IMR-90 (cell line): Measurements from ENCODE around the gene PPP2R5E. TPM values are rescaled to one million over a fixed set of nuclear protein-coding genes. Genes with fewer than 3 reads are reported as not detected.

Experiments
- ATAC-seq: fragments of 200-7000 bp; cut with Tn5 transposase; 2 replicates; pipeline ENCODE4 v1.9.1; 2020; ENCODE audit warnings: low read depth, mild to moderate bottlenecking, moderate library complexity
- BruUV-seq: library from RNA; stranded (reverse); fragments of 400-500 nt; replicated peaks from 2 replicates; lab custom pipeline; 2021; lab: Mats Ljungman, UMichigan
- CTCF ChIA-PET: fragments of 300-600 bp; formaldehyde crosslinking; extraction: SDS; loops from one replicate; lab custom pipeline; 2021; ENCODE audit warnings: antibody characterized with exemption; lab: Yijun Ruan, JAX
- POLR2A ChIA-PET: fragments of 300-600 bp; sonication (Branson Sonifier 250); formaldehyde crosslinking; loops from one replicate; lab custom pipeline; 2022; ENCODE audit warnings: antibody characterized with exemption; ENCODE audit not compliant: unreplicated experiment; lab: Charles Lee
- DNase-seq: peaks from one replicate; pipeline ENCODE4 v3.0.0; 2013
- H2AFZ ChIP-seq: replicated peaks from 2 replicates; pipeline ENCODE3; 2013; ENCODE audit warnings: low read length, mild to moderate bottlenecking; ENCODE audit not compliant: poor library complexity
- H2AK5ac ChIP-seq: 2 replicates; pipeline ENCODE4 v1.6.1; 2013; ENCODE audit warnings: low read depth, low read length, inconsistent platforms
- H2AK9ac ChIP-seq: replicated peaks from 2 replicates; pipeline ENCODE3; 2013; ENCODE audit warnings: mild to moderate bottlenecking, low read depth, low read length, moderate library complexity; ENCODE audit not compliant: poor library complexity
- H2BK120ac ChIP-seq: 2 replicates; pipeline ENCODE4 v1.6.1; 2013; ENCODE audit warnings: low read depth, low read length, inconsistent platforms
- H2BK15ac ChIP-seq: 3 replicates; pipeline ENCODE4 v1.6.1; 2013; ENCODE audit warnings: low read depth, low read length, inconsistent platforms
- H2BK20ac ChIP-seq: 2 replicates; pipeline ENCODE4 v1.6.1; 2013; ENCODE audit warnings: low read depth, mild to moderate bottlenecking, inconsistent platforms, low read length, moderate library complexity
- H2BK5ac ChIP-seq: 2 replicates; pipeline ENCODE4 v1.6.1; 2013; ENCODE audit warnings: mild to moderate bottlenecking, low read depth, low read length, inconsistent platforms; ENCODE audit not compliant: poor library complexity, severe bottlenecking
- H3K14ac ChIP-seq: replicated peaks from 2 replicates; pipeline ENCODE4 v1.6.1; 2013; ENCODE audit warnings: low read depth, low read length, inconsistent platforms
- H3K18ac ChIP-seq: 2 replicates; pipeline ENCODE4 v1.6.1; 2013; ENCODE audit warnings: low read depth, low read length, control low read depth
- H3K23ac ChIP-seq: 2 replicates; pipeline ENCODE4 v1.6.1; 2013; ENCODE audit warnings: low read depth, low read length, inconsistent platforms
- H3K27ac ChIP-seq: 2 replicates; pipeline ENCODE4 v1.5.1; 2013; ENCODE audit warnings: mild to moderate bottlenecking, control low read depth, low read length; ENCODE audit not compliant: insufficient read depth
- H3K27me3 ChIP-seq: 2 replicates; pipeline ENCODE4 v1.6.1; 2013; ENCODE audit warnings: low read length; ENCODE audit not compliant: control insufficient read depth, insufficient read depth
- H3K36me3 ChIP-seq: 2 replicates; pipeline ENCODE4 v1.6.1; 2013; ENCODE audit warnings: low read length, mixed read lengths; ENCODE audit not compliant: control insufficient read depth, insufficient read depth
- H3K4ac ChIP-seq: 2 replicates; pipeline ENCODE4 v1.6.1; 2013; ENCODE audit warnings: low read depth, low read length, inconsistent platforms
- H3K4me1 ChIP-seq: 2 replicates; pipeline ENCODE4 v1.6.1; 2013; ENCODE audit warnings: low read length, mixed read lengths; ENCODE audit not compliant: control insufficient read depth, insufficient read depth
- H3K4me2 ChIP-seq: 2 replicates; pipeline ENCODE4 v1.6.1; 2013; ENCODE audit warnings: low read depth, mild to moderate bottlenecking, control low read depth, low read length, moderate library complexity
- H3K4me3 ChIP-seq: 2 replicates; pipeline ENCODE4 v1.5.1; 2013; ENCODE audit warnings: low read depth, mild to moderate bottlenecking, control low read depth, low read length, moderate library complexity; ENCODE audit not compliant: insufficient read depth
- H3K56ac ChIP-seq: 2 replicates; pipeline ENCODE4 v1.6.1; 2013; ENCODE audit warnings: low read length, inconsistent platforms; ENCODE audit not compliant: insufficient read depth; ENCODE audit errors: extremely low read depth
- H3K79me1 ChIP-seq, 2 experiments: 2 replicates each; pipeline ENCODE4 v1.6.1; 2013; ENCODE audit warnings: low read length in 2 of 2, inconsistent platforms in 1 of 2, low read depth in 1 of 2
- H3K9ac ChIP-seq: 2 replicates; pipeline ENCODE4 v1.6.1; 2013; ENCODE audit warnings: low read depth, low read length, control low read depth
- H3K9me1 ChIP-seq: 2 replicates; pipeline ENCODE4 v1.6.1; 2013; ENCODE audit warnings: low read length, inconsistent platforms; ENCODE audit not compliant: insufficient read depth
- H3K9me3 ChIP-seq: 2 replicates; pipeline ENCODE4 v1.6.1; 2013; ENCODE audit warnings: low read length; ENCODE audit not compliant: control insufficient read depth, insufficient read depth
- H4K20me1 ChIP-seq: 2 replicates; pipeline ENCODE4 v1.6.1; 2013; ENCODE audit warnings: low read length, inconsistent platforms; ENCODE audit not compliant: insufficient read depth
- H4K5ac ChIP-seq: 2 replicates; pipeline ENCODE4 v1.6.1; 2013; ENCODE audit warnings: mild to moderate bottlenecking, low read depth, low read length, control low read depth
- H4K8ac ChIP-seq, 2 experiments: 2 replicates each; pipeline ENCODE4 v1.6.1; 2013; ENCODE audit warnings: low read depth in 2 of 2, low read length in 2 of 2, control low read depth in 1 of 2, inconsistent platforms in 1 of 2
- H4K91ac ChIP-seq: 2 replicates; pipeline ENCODE4 v1.6.1; 2013; ENCODE audit warnings: low read depth, low read length, inconsistent platforms; ENCODE audit not compliant: insufficient read depth
- BHLHE40 ChIP-seq: fragments of 150-350 bp; IDR thresholded peaks from 2 replicates; pipeline ENCODE4 v1.6.1; 2016; ENCODE audit warnings: mild to moderate bottlenecking, low read depth, low read length
- CEBPB ChIP-seq: IDR thresholded peaks from 2 replicates; pipeline ENCODE4 v1.6.1; 2012; ENCODE audit warnings: low read depth, low read length, improper control_type of control experiment
- CHD1 ChIP-seq: IDR thresholded peaks from 2 replicates; pipeline ENCODE4 v1.6.1; 2012; ENCODE audit warnings: low read depth, low read length, improper control_type of control experiment
- FOS ChIP-seq: fragments of 150-350 bp; IDR thresholded peaks from 2 replicates; pipeline ENCODE4 v1.6.1; 2016; ENCODE audit warnings: low read depth, low read length
- MAFK ChIP-seq: IDR thresholded peaks from 2 replicates; pipeline ENCODE4 v1.6.1; 2012; ENCODE audit warnings: low read depth, low read length, improper control_type of control experiment
- MAZ ChIP-seq: IDR thresholded peaks from 2 replicates; pipeline ENCODE4 v1.6.1; 2012; ENCODE audit warnings: low read depth, mild to moderate bottlenecking, low read length, improper control_type of control experiment, moderate library complexity, borderline replicate concordance
- MXI1 ChIP-seq: IDR thresholded peaks from 2 replicates; pipeline ENCODE4 v1.6.1; 2012; ENCODE audit warnings: low read depth, mild to moderate bottlenecking, low read length, moderate library complexity, borderline replicate concordance
- NFE2L2 ChIP-seq: fragments of 150-350 bp; IDR thresholded peaks from 2 replicates; pipeline ENCODE4 v1.6.1; 2016; ENCODE audit warnings: low read depth, mild to moderate bottlenecking, low read length
- RAD21 ChIP-seq: IDR thresholded peaks from 2 replicates; pipeline ENCODE4 v1.6.1; 2012; ENCODE audit warnings: low read length, improper control_type of control experiment
- RFX5 ChIP-seq: IDR thresholded peaks from 2 replicates; pipeline ENCODE4 v1.8.0; 2012; ENCODE audit warnings: low read depth, mild to moderate bottlenecking, low read length, moderate library complexity
- WGBS, 2 experiments: methylation state at CpG; one replicate each; pipeline versions ENCODE4 v1.1.5 to v1.1.7; 2013; ENCODE audit warnings: missing lambda C conversion rate in 2 of 2; ENCODE audit not compliant: insufficient read length in 1 of 2; ENCODE audit errors: extremely low coverage in 2 of 2; 5-methylcytosine and 5-hydroxymethylcytosine counted together
- dilution Hi-C: fragments of 300-500 bp; cut with HindIII; formaldehyde crosslinking; loops from one replicate; pipeline ENCODE4 v1.14.3; 2018; ENCODE audit warnings: low sequenced_read_pairs; ENCODE audit not compliant: unreplicated experiment
- in situ Hi-C: fragments of 300-500 bp; cut with MboI; formaldehyde crosslinking; loops from 3 replicates; pipeline ENCODE4 v1.14.3; 2019; ENCODE audit warnings: low sequenced_read_pairs, inconsistent platforms, mixed read lengths
- intact Hi-C: fragments of 100-400 bp; cut with micrococcal nuclease; formaldehyde crosslinking; loops from 2 replicates; pipeline ENCODE4 v1.10.0; 2022
- polyA plus RNA-seq, 3 experiments: library from polyadenylated mRNA; depleted of rRNA; stranded (reverse); fragments of >200 nt; gene quantifications; 2 replicates each; pipeline ENCODE4 v1.2.3, GENCODE V29; 2012; ENCODE audit warnings: low replicate concordance in 1 of 3
- total RNA-seq: library from RNA; depleted of rRNA; stranded (reverse); fragments of >200 nt; gene quantifications from 2 replicates; pipeline ENCODE4 v1.2.3, GENCODE V29; 2012
- TF ChIP-seq, protein P1 (sequence below): fragments of 150-350 bp; IDR thresholded peaks from 2 replicates; pipeline ENCODE4 v1.6.1; 2017; ENCODE audit warnings: mild to moderate bottlenecking, antibody characterized with exemption, low read length, low read depth
- TF ChIP-seq, protein P2 (sequence below): conservative IDR thresholded peaks from 2 replicates; pipeline ENCODE4 v1.5.1; 2012; ENCODE audit warnings: mild to moderate bottlenecking, low read depth, low read length, improper control_type of control experiment
- TF ChIP-seq, protein P3 (sequence below): fragments of 150-350 bp; IDR thresholded peaks from 2 replicates; pipeline ENCODE4 v1.6.1; 2016; ENCODE audit warnings: low read depth, mild to moderate bottlenecking, low read length, moderate library complexity, borderline replicate concordance

PPP2R5E gene
- total and polyA plus RNA-seq, 2 of the 4 experiments (the other 2 are of a cell fraction), result 9.7 to 12.2 TPM

GRCh38 chr14:63533474-63533873 lies 9.7 kb downstream of the PPP2R5E start:
- peaks cover 14% of the 10 kb centered on the region for H3K36me3 ChIP-seq
- H3K9me3 ChIP-seq, result no peaks in the 10 kb centered on the region
- no peak overlapping the region for H4K91ac ChIP-seq
- no peaks in the 10 kb centered on the region for H3K4me1 ChIP-seq
- BruUV-seq, result no TSS peak
- no peak overlapping the region for H3K14ac ChIP-seq
- no peak overlapping the region for H2AK9ac ChIP-seq
- H3K4me2 ChIP-seq, result no peak overlapping the region
- 100% methylated on average over 3 of the region's 15 CpGs; no CpG with 5 or more reads in 1 of the 2 experiments for WGBS, 2 experiments
- no peak overlapping the region for H2AFZ ChIP-seq
- in situ Hi-C loops (no loop called here), dilution Hi-C loops (no loop called here), intact Hi-C loops (loop anchor here (5.0 kb wide), 1 partner anchor 726 kb away; no protein-coding TSS in a partner anchor)
- H3K4ac ChIP-seq, result no peak overlapping the region
- no peak overlapping the region for H2BK15ac ChIP-seq
- H2BK5ac ChIP-seq, result no peak overlapping the region
- H4K5ac ChIP-seq, result no peak overlapping the region
- no peak for ATAC-seq
- no peak overlapping the region for H3K18ac ChIP-seq
- H3K27ac ChIP-seq, result no peak overlapping the region
- no peak overlapping the region for H4K8ac ChIP-seq
- H3K23ac ChIP-seq, result no peak overlapping the region
- POLR2A ChIA-PET, result no interaction called here
- DNase-seq, result no peak
- H2BK20ac ChIP-seq, result no peak overlapping the region
- peaks cover 25 to 49% of the 10 kb centered on the region in 2 experiments for H3K79me1 ChIP-seq
- 0 out of 2 replicates have a peak, but pooled peaks cover 2% of the 10 kb centered on the region for H3K9me1 ChIP-seq
- no peak overlapping the region for H3K9ac ChIP-seq
- no peaks in the 10 kb centered on the region for H3K27me3 ChIP-seq
- H2AK5ac ChIP-seq, result no peak overlapping the region
- no peak overlapping the region for H3K56ac ChIP-seq
- CTCF ChIA-PET, result no interaction called here
- no peak for TF ChIP-seq MAZ
- no peak for TF ChIP-seq CEBPB
- no peak for TF ChIP-seq NFE2L2
- TF ChIP-seq CHD1, result no peak
- no peak for TF ChIP-seq FOS
- TF ChIP-seq, protein P1, sequence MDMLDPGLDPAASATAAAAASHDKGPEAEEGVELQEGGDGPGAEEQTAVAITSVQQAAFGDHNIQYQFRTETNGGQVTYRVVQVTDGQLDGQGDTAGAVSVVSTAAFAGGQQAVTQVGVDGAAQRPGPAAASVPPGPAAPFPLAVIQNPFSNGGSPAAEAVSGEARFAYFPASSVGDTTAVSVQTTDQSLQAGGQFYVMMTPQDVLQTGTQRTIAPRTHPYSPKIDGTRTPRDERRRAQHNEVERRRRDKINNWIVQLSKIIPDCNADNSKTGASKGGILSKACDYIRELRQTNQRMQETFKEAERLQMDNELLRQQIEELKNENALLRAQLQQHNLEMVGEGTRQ, result no peak
- TF ChIP-seq RFX5, result no peak
- TF ChIP-seq, protein P2, sequence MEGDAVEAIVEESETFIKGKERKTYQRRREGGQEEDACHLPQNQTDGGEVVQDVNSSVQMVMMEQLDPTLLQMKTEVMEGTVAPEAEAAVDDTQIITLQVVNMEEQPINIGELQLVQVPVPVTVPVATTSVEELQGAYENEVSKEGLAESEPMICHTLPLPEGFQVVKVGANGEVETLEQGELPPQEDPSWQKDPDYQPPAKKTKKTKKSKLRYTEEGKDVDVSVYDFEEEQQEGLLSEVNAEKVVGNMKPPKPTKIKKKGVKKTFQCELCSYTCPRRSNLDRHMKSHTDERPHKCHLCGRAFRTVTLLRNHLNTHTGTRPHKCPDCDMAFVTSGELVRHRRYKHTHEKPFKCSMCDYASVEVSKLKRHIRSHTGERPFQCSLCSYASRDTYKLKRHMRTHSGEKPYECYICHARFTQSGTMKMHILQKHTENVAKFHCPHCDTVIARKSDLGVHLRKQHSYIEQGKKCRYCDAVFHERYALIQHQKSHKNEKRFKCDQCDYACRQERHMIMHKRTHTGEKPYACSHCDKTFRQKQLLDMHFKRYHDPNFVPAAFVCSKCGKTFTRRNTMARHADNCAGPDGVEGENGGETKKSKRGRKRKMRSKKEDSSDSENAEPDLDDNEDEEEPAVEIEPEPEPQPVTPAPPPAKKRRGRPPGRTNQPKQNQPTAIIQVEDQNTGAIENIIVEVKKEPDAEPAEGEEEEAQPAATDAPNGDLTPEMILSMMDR, result no peak
- TF ChIP-seq, protein P3, sequence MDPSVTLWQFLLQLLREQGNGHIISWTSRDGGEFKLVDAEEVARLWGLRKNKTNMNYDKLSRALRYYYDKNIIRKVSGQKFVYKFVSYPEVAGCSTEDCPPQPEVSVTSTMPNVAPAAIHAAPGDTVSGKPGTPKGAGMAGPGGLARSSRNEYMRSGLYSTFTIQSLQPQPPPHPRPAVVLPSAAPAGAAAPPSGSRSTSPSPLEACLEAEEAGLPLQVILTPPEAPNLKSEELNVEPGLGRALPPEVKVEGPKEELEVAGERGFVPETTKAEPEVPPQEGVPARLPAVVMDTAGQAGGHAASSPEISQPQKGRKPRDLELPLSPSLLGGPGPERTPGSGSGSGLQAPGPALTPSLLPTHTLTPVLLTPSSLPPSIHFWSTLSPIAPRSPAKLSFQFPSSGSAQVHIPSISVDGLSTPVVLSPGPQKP, result no peak
- no peak for TF ChIP-seq MAFK
- no peak for TF ChIP-seq MXI1
- TF ChIP-seq RAD21, result no peak
- TF ChIP-seq BHLHE40, result no peak
- peaks cover 36% of the 10 kb centered on the region for H4K20me1 ChIP-seq
- no peak overlapping the region for H2BK120ac ChIP-seq
- no peak overlapping the region for H3K4me3 ChIP-seq
